ENCODE results near the gene LPIN3. TPM values are rescaled to one million over a fixed set of nuclear protein-coding genes. Genes with fewer than 3 reads are reported as not detected.

The LPIN3 gene
- total and polyA plus RNA-seq, 2 of the 8 experiments (the other 6 are each of a cell fraction or from before 2014, with no cell fraction given), result 3.7 to 3.9 TPM

DNA sequence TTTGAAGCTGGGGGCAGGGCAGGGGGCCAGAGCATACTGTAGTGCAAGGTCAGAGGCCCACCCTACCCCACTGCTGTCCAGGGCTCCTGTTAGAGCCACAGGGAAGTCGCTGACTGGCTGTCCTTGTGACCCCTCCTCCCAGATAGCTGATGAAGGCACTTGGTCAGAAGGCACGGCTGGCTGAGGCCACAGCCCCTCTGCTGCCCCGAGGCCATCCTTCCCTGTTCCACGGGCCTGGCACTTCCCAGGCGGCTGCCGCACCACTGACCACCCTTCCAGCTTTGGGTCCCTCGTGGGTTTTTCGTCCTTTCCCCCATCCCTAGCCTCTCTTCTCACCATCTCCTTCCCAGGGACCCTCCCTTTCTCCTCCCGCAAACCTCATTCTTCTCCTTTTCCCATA lies 35.2 kb downstream of the LPIN3 start:
- no peak for FAIRE-seq
- WGBS, 2 experiments (ENCODE audit: extremely low coverage in 1 of 2, insufficient coverage in 1 of 2, insufficient read length in 1 of 2, insufficient replicate concordance in 2 of 2, low coverage in 1 of 2, low lambda C conversion rate in 2 of 2, missing lambda C conversion rate in 1 of 2), result 84% methylated on average over 9 of the region's 9 CpGs; no CpG with 5 or more reads in 1 of the 2 experiments

More for the DNA sequence above, 35.2 kb downstream of the LPIN3 start:
- no peak overlapping the region for H3K4me3 ChIP-seq (ENCODE audit: extremely low read depth in 1 of 4, insufficient read depth in 2 of 4, low read depth in 3 of 4, low read length in 4 of 4)
- TF ChIP-seq MAFK (IDR thresholded peaks at IDR 0.05; ENCODE audit: low read depth, low read length) (no peak), GTF2F1 (IDR thresholded peaks at IDR 0.05; ENCODE audit: borderline replicate concordance, low read depth, low read length) (no peak), RXRA (IDR thresholded peaks at IDR 0.05; ENCODE audit: insufficient read depth, low read depth, low read length) (no peak), CHD1 (IDR thresholded peaks at IDR 0.05; ENCODE audit: low read depth, low read length) (no peak)
- no peaks in the 10 kb centered on the region for H3K79me1 ChIP-seq (ENCODE audit: low read depth, low read length)
- ChIA-PET CTCF (ENCODE audit: partially characterized antibody) (interaction anchor here (0.6 to 2.3 kb wide), 2 partner anchors 35 to 129 kb away, joined by 3 to 6 read pairs; partner anchors contain the start of gene LPIN3), POLR2A (ENCODE audit: partially characterized antibody) (no interaction called here)
- no peak overlapping the region for H2AK5ac ChIP-seq (ENCODE audit: low read depth, low read length)
- H3K14ac ChIP-seq (ENCODE audit: insufficient read length), result no peak overlapping the region
- H3K4me2 ChIP-seq (ENCODE audit: insufficient read depth in 1 of 2, low read depth in 2 of 2, low read length in 2 of 2), result no peak overlapping the region
- peaks cover 7 to 8% of the 10 kb centered on the region in 2 experiments; a peak in 3 of 4 replicates for H3K9me3 ChIP-seq (ENCODE audit: insufficient read depth in 2 of 2, low read depth in 1 of 2, low read length in 1 of 2)
- DNase-seq (ENCODE audit: low read depth in 1 of 2, low spot score in 2 of 2), result no peak
- no peaks in the 10 kb centered on the region; a peak in 1 of 7 replicates for H3K4me1 ChIP-seq (replicated peaks in 1 of 4; ENCODE audit: control insufficient read depth in 3 of 4, insufficient read depth in 4 of 4, low read length in 3 of 4)
- H3K27me3 ChIP-seq (replicated peaks in 1 of 4; ENCODE audit: control insufficient read depth in 3 of 4, extremely low read depth in 1 of 4, insufficient read depth in 3 of 4, low read length in 3 of 4), result no peaks in the 10 kb centered on the region
- H2AFZ ChIP-seq (ENCODE audit: low read length), result no peak overlapping the region
- no peak overlapping the region for H3K27ac ChIP-seq (ENCODE audit: low read depth, low read length)
- no peak overlapping the region for H2BK20ac ChIP-seq (ENCODE audit: low read length)
- H3K79me2 ChIP-seq (ENCODE audit: control insufficient read depth in 1 of 2, insufficient read depth in 2 of 2, low read length in 2 of 2), result no peaks in the 10 kb centered on the region
- H2BK120ac ChIP-seq (replicated peaks; ENCODE audit: low read depth, low read length), result no peak overlapping the region
- no peak overlapping the region for H3K23ac ChIP-seq (ENCODE audit: insufficient read length)
- no peak overlapping the region for H2BK5ac ChIP-seq (ENCODE audit: low read depth, low read length)
- H3K56ac ChIP-seq (replicated peaks; ENCODE audit: insufficient read length, low read depth, low read length), result no peak overlapping the region
- H2BK12ac ChIP-seq (ENCODE audit: low read depth, low read length), result no peak overlapping the region
- no peaks in the 10 kb centered on the region for H4K20me1 ChIP-seq (replicated peaks in 1 of 2; ENCODE audit: control insufficient read depth in 1 of 2, insufficient read depth in 2 of 2, low read length in 2 of 2)
- no peaks in the 10 kb centered on the region for H3K23me2 ChIP-seq (ENCODE audit: low read depth, low read length)
- no peak overlapping the region for H3K9ac ChIP-seq (replicated peaks in 1 of 4; ENCODE audit: extremely low read depth in 1 of 4, low read depth in 3 of 4, low read length in 3 of 4)
- no peak overlapping the region for H4K8ac ChIP-seq (ENCODE audit: extremely low read depth, insufficient read depth, low read length)
- H3K18ac ChIP-seq (ENCODE audit: extremely low read depth, low read length), result no peak overlapping the region
- no peak overlapping the region for H3K4ac ChIP-seq (replicated peaks; ENCODE audit: insufficient read length, low read depth, low read length)
- H4K91ac ChIP-seq (replicated peaks; ENCODE audit: insufficient read length, low read length), result no peak overlapping the region
- no peak overlapping the region for H4K5ac ChIP-seq (ENCODE audit: insufficient read length, low read depth, low read length)
- no peaks in the 10 kb centered on the region for H3K36me3 ChIP-seq (ENCODE audit: control insufficient read depth in 2 of 4, insufficient read depth in 4 of 4, low read length in 3 of 4)
- no peak overlapping the region for H2BK15ac ChIP-seq (ENCODE audit: low read length)

All from H1 (cell line).